Keratinocyte (primary cell): ENCODE results near the gene CARMIL1. TPM values are rescaled to one million over a fixed set of nuclear protein-coding genes. Genes with fewer than 3 reads are reported as not detected.
A peak's percentile ranks its signal among the peaks of the same experiment; 100 is the strongest.

Experiments used
- DNase-seq: peaks from one replicate; pipeline ENCODE4 v3.0.0-alpha.2; 2011; ENCODE audit warnings: low read depth, missing footprints, low spot score
- FAIRE-seq: peaks from 2 replicates; lab custom pipeline; 2011; peaks lifted over from hg19 to GRCh38; lab: Jason Lieb, UNC
- H2AFZ ChIP-seq: 2 replicates; pipeline ENCODE4 v1.6.0; 2012; ENCODE audit warnings: low read length, control low read depth, inconsistent platforms; ENCODE audit not compliant: control insufficient read depth
- H3K27ac ChIP-seq: 2 replicates; pipeline ENCODE4 v1.5.1; 2011; ENCODE audit warnings: low read length; ENCODE audit not compliant: control insufficient read depth, insufficient read depth
- H3K27me3 ChIP-seq: 3 replicates; pipeline ENCODE4 v1.6.0; 2011; ENCODE audit warnings: low read length; ENCODE audit not compliant: control insufficient read depth, insufficient read depth; ENCODE audit errors: extremely low read depth
- H3K36me3 ChIP-seq, 2 experiments: 2 replicates in 1 of 2; 3 replicates in 1 of 2; pipeline ENCODE4 v1.5.1; 2011; ENCODE audit warnings: low read length in 2 of 2, mild to moderate bottlenecking in 1 of 2; ENCODE audit not compliant: control insufficient read depth in 2 of 2, insufficient read depth in 2 of 2; ENCODE audit errors: extremely low read depth in 1 of 2
- H3K4me1 ChIP-seq: 3 replicates; pipeline ENCODE4 v1.5.1; 2011; ENCODE audit warnings: low read length; ENCODE audit not compliant: control insufficient read depth, insufficient read depth; ENCODE audit errors: extremely low read depth
- H3K4me2 ChIP-seq: 3 replicates; pipeline ENCODE4 v1.6.0; 2011; ENCODE audit warnings: low read depth, low read length; ENCODE audit not compliant: control insufficient read depth, insufficient read depth; ENCODE audit errors: extremely low read depth
- H3K4me3 ChIP-seq, 3 experiments: fragments of 200-600 bp in 1 of 3; sonication (generic) in 1 of 3; 2 replicates in 2 of 3; 3 replicates in 1 of 3; pipeline ENCODE4 v1.5.1; 2011 to 2016; ENCODE audit warnings: low read length in 3 of 3, mild to moderate bottlenecking in 3 of 3, control low read depth in 2 of 3, inconsistent platforms in 1 of 3, low read depth in 1 of 3, mixed read lengths in 1 of 3, mixed run types in 1 of 3, moderate library complexity in 1 of 3; ENCODE audit not compliant: control insufficient read depth in 2 of 3, insufficient read depth in 2 of 3; ENCODE audit errors: extremely low read depth in 1 of 3
- H3K79me2 ChIP-seq: 2 replicates; pipeline ENCODE4 v1.6.0; 2012; ENCODE audit warnings: low read length; ENCODE audit not compliant: control insufficient read depth, insufficient read depth
- H3K9ac ChIP-seq: 3 replicates; pipeline ENCODE4 v1.6.0; 2011; ENCODE audit warnings: low read length; ENCODE audit not compliant: control insufficient read depth, insufficient read depth; ENCODE audit errors: extremely low read depth
- H3K9me1 ChIP-seq: 3 replicates; pipeline ENCODE4 v1.6.0; 2011; ENCODE audit warnings: low read length; ENCODE audit not compliant: control insufficient read depth, insufficient read depth; ENCODE audit errors: extremely low read depth
- H3K9me3 ChIP-seq: 2 replicates; pipeline ENCODE4 v1.5.1; 2012; ENCODE audit warnings: low read depth, low read length; ENCODE audit not compliant: control insufficient read depth
- H4K20me1 ChIP-seq: 3 replicates; pipeline ENCODE4 v1.6.0; 2011; ENCODE audit warnings: low read length; ENCODE audit not compliant: control insufficient read depth, insufficient read depth; ENCODE audit errors: extremely low read depth
- CTCF ChIP-seq, 3 experiments: IDR thresholded peaks in 1 of 3; conservative IDR thresholded peaks in 1 of 3; optimal IDR thresholded peaks in 1 of 3; 2 replicates in 2 of 3; 3 replicates in 1 of 3; pipeline versions ENCODE3 to v1.5.1; 2011; ENCODE audit warnings: low read length in 3 of 3, mild to moderate bottlenecking in 3 of 3, moderate library complexity in 2 of 3, control low read depth in 1 of 3, inconsistent platforms in 1 of 3; ENCODE audit not compliant: insufficient read depth in 2 of 3; ENCODE audit errors: extremely low read depth in 1 of 3
- EZH2 ChIP-seq: IDR thresholded peaks from one replicate; pipeline ENCODE4 v1.6.1; 2012; ENCODE audit warnings: inconsistent platforms, mild to moderate bottlenecking, low read length, moderate library complexity
- dilution Hi-C: fragments of 300-500 bp; cut with MboI; formaldehyde crosslinking; loops from one replicate; pipeline ENCODE4 v1.7.0; 2020; ENCODE audit warnings: low sequenced_read_pairs; ENCODE audit not compliant: extremely low pct_ligation_motif_present
- polyA plus RNA-seq, 5 experiments: library from polyadenylated mRNA; depleted of rRNA in 3 of 5; stranded (reverse) in 3 of 5; stranded (forward) in 1 of 5; unstranded in 1 of 5; fragments of >200 nt; gene quantifications; 1 replicate in 1 of 5; 2 replicates in 3 of 5; 3 replicates in 1 of 5; pipeline versions ENCODE4 v1.2.1 to v1.2.3, GENCODE V29; 2011 to 2012; ENCODE audit warnings: missing spikeins in 2 of 5, low read depth in 1 of 5, low replicate concordance in 1 of 5

The CARMIL1 gene
- polyA plus RNA-seq, 1 donor (not counting 4 experiments of a cell fraction or from before 2014, with no cell fraction given), result 18.9 TPM

GRCh38 chr6:25599516-25600085, 320.4 kb downstream of the CARMIL1 start:
- FAIRE-seq, result no peak
- no peaks in the 10 kb centered on the region for H4K20me1 ChIP-seq
- TF ChIP-seq CTCF (optimal IDR thresholded peaks at IDR 0.05 in 1 of 3, IDR thresholded peaks at IDR 0.05 in 1 of 3, conservative IDR thresholded peaks at IDR 0.05 in 1 of 3; ENCODE audit: extremely low read depth in 1 of 3, insufficient read depth in 2 of 3, low read length in 3 of 3) (no peak), EZH2 (no peak)
- H3K4me1 ChIP-seq, result no peaks in the 10 kb centered on the region
- H3K4me2 ChIP-seq, result no peak overlapping the region
- H3K36me3 ChIP-seq, result peaks cover 0 to 3% of the 10 kb centered on the region in 2 experiments
- no peak overlapping the region for H3K4me3 ChIP-seq
- H3K27me3 ChIP-seq, result no peaks in the 10 kb centered on the region
- no peak overlapping the region for H2AFZ ChIP-seq
- H3K9me1 ChIP-seq, result no peaks in the 10 kb centered on the region
- H3K9ac ChIP-seq, result no peak overlapping the region
- H3K9me3 ChIP-seq, result no peaks in the 10 kb centered on the region
- no peaks in the 10 kb centered on the region for H3K79me2 ChIP-seq
- DNase-seq, result no peak
- no peak overlapping the region for H3K27ac ChIP-seq
- dilution Hi-C loops, result no loop called here

GRCh38 chr6:25601800-25602673, 322.9 kb downstream of the CARMIL1 start:
- peak; percentile 48 for FAIRE-seq
- H3K36me3 ChIP-seq, result peaks cover 0 to 3% of the 10 kb centered on the region in 2 experiments
- no peak overlapping the region for H3K9ac ChIP-seq
- no peak overlapping the region for H3K4me2 ChIP-seq
- no peak overlapping the region for H3K27ac ChIP-seq
- no peaks in the 10 kb centered on the region for H3K9me3 ChIP-seq
- no peaks in the 10 kb centered on the region for H3K79me2 ChIP-seq
- H3K4me3 ChIP-seq, result no peak overlapping the region
- no peak overlapping the region for H2AFZ ChIP-seq
- H3K4me1 ChIP-seq, result no peaks in the 10 kb centered on the region
- no peaks in the 10 kb centered on the region for H3K27me3 ChIP-seq
- H3K9me1 ChIP-seq, result no peaks in the 10 kb centered on the region
- no peaks in the 10 kb centered on the region for H4K20me1 ChIP-seq
- TF ChIP-seq EZH2 (no peak), CTCF (optimal IDR thresholded peaks at IDR 0.05 in 1 of 3, IDR thresholded peaks at IDR 0.05 in 1 of 3, conservative IDR thresholded peaks at IDR 0.05 in 1 of 3; ENCODE audit: extremely low read depth in 1 of 3, insufficient read depth in 2 of 3, low read length in 3 of 3) (peak in 2 of 3 experiments; percentile 22 to 24)
- dilution Hi-C loops, result no loop called here
- no peak for DNase-seq
